Stimulated activated CD4-positive, alpha-beta T cell treated with anti-CD3 and anti-CD28 coated beads, Interleukin-4, amount 100 ng/mL, for 4 hours (primary cell): ENCODE results near the gene INKA2.
"Not testable (repeated sequence)": the region's sequence is repeated elsewhere in the genome, so short reads cannot be mapped to it uniquely, and the experiment has no call there.

ENCODE experiments used
- DNase-seq, 2 experiments: peaks; one replicate each; pipeline ENCODE4 v3.0.0-alpha.2; 2020

The INKA2 gene

DNA sequence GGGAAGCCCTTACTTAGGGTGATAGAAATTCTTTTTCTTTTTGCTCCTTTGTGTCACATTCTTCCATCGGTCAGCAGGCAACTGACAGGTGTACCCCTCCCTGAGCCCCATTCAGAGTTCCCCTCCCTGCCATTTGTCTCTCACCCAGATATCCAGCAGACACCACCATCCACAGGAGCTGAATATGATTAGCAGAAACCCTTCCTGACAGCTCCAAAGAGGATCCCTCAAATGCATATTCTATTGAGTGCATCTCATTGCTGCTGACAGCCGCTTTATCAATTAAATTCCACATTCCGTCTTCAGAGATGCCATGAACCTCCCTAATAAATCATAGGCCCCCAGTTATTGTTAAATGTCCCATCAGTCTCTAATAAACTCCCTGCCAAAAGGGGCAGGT is 10.4 kb upstream of the INKA2 start:
- no peak for DNase-seq

DNA sequence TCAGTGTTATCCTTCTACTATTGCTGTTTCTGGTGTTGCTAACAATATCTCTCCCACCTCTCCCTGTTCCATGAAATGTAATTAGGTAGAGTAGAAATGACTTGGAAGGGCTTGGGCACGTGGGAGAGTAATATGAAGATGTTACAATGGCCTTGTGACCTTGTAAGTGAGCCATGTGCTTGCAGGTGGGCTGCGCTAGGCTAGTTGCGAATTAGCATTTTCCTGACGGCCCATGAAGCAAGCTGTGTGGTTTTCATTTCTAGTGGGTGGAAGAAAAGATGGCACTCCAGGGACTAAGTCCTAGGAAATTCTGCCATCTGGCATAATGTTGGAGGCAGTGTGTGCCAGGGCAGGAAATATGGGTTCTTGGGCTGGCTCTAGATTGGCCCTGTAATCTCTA is 8.8 kb upstream of the INKA2 start:
- no peak for DNase-seq

DNA sequence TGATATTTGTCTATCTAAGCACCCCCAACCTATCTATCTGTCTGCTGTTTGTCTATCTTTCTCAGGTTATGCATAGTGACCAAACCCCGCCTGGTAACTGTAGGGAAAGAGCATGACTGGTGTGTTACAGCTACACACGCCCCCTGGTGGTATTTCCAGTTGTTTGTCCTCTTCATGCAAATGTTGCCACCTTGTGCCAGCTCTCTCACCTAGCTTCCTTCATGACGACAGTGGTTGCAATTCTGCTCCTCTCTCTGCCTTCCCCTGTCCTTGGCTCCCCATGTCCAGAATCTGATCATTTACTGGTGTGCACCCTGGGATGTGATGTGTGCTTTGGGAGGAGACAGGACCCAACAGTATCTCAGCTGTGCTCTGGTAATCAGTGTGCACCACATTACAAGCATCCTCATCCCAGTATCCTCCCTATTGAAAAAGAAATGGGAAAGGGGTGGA is 8.1 kb upstream of the INKA2 start:
- peak; percentile 45 to 51 for DNase-seq

DNA sequence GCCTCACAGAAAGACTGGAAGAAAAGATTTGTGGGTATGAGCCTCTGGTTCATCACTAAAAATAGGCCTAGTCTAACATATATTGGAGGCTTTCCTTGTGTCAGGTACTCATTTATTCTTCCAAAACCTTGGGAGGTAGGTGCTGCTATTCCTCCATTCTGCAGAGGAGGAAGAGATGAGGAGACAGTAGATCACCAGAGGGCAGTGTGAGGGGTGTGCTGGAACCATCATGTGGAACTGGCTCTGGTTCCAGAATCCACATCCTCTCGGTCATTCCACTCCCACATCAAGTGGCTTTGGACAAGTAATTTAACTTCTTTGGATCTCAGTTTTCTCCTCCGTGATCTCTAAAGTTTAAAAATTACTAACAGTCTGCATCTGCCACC is 7.4 kb upstream of the INKA2 start:
- DNase-seq, result no peak

DNA sequence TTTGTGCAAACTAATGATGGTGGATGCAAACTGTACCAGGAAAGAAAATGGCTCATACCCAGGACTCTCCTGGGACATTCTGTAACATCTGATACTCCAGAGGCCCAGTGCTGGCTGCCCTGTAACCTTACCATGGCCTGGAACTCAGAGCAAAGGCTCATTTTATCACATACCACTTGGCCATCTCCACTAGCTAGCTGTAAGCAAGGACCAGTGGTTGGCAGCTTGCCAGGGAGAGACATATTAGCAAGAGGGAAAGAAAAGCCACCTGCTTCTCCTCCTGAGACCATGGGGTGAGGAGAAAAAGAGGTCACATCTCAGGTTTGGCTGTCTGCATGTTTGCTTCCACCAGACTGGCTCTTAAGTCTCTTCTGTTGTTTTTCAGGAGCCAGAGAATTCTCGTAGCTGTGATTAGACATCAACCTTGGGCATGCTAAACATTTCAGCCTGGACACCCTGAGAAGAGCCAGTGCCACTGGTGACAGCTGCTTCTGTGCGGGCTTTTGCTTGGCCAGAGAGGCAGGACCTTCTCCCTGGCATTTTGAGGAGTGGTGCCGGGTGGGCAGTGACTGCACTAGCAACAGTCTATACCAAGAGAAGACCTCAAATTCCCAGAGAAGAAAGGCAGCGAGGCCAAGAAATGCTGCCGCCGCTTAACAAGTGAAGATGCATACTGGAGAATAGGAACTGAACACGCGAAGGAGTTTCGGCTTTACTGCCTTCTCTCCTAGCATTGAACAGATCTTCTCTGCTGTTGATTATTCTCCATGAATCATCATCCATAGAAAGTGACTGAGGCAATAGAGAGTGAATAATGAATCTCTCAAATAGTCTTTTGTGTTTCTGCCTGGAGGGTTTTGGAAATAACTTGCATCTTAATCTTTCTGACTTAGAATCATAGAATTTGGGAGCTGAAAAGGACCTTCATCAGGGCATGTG is 6.7 kb upstream of the INKA2 start:
- DNase-seq, result no peak

DNA sequence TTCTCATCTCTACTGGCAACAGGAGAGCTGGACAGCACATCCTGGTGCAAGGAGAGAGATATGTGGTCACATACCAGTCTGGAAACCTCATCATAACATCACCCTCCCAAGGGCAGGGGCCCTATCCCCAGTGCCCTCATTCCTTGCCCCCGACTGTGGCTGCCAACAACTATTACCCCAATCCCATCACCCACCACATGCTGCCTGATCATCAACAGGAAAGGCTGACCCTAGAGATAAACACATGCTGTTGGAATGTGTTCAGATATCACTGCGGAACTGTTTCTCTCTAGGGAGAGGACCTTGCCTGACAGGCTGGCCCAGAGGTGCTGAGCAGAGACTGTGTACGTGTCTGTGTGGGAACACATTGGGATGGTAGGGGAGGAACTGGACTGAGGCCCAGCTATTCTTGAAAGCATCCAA is 4.5 kb upstream of the INKA2 start:
- DNase-seq, result no peak

DNA sequence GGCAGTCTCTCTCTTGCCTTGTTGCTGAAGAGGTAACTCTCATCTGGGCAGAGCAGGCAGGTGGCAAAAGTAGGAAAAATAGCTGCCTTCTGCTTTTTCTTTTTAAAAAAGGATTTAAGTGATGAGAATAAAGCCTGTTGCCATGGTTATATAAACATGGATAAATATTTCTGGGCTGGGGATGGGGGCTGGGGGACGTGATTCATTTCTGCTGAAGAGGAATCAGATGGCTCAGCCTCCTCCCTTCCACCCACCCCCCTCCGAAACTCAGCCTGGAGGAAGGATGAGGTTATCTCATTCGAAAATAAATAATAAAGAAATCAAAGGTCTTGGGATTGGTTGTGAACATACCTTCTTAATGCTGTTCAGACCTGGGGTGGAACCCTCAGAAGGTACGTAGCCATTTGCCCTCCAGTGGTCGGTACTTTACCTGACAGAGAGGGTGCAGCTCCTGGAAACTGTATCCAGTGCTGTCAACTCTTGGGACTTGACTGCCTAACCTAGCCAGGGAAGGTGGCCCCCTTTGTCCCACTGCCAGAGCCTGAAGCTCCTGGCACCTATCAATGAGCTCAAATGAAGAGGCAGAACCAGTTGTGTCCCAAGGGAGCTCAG is 3.8 kb upstream of the INKA2 start:
- no peak for DNase-seq

DNA sequence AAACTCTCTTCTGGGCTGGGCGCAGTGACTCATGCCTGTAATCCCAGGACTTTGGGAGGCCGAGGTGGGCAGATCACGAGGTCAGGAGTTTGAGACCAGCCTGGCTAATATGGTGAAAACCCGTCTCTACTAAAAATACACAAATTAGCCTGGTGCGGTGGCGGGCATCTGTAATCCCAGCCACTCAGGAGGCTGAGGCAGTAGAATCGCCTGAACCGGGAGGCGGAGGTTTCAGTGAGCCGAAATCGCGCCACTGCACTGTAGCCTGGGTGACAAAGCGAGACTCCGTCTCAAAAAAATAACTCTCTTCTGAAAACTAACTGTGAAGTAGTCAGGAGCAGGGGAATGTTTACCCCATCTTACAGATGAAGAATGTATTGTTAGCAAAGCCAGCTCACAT is 3.1 kb upstream of the INKA2 start:
- not testable (repeated sequence) for DNase-seq

DNA sequence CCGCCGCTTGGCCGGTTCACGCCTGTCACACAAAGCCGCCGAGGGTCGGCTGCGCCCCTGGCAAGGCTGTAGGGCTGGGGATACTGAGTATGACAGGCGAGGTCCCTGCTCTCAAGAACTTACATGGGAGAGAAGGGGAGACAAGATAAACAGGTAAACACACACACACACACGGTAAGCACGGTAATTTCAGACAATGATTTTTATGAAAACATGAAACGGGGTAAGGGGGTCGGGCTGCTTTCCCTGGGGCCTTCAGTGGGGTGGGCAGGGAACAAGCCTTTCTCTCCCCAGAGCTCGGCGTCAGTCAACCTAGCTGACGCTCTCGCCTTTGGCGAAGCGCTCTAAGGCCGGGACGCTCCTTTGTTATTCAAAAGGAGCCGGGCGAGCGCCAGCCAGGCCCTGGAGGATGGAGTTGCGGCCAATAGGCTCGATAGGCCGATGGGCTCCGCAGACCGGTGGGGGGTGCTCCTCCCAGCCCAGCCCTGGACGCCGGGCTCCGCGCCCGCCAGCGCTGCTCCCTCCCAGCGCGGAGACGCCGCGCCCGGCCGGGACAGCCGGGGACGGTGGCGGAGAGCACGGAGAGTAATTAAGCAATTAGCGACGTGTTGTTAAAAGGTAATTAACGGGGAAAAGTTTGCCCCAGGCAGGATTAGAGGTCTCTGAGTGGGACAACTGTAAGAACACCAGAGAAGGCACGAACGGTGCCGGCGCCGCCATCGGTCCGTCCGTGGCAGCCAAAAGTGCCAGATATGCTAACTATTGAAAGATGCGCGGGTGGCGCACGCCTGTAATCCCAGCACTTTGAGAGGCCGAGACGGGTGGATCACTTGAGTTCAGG is 950 bp upstream of the INKA2 start:
- DNase-seq, result peak; percentile 3 to 8

DNA sequence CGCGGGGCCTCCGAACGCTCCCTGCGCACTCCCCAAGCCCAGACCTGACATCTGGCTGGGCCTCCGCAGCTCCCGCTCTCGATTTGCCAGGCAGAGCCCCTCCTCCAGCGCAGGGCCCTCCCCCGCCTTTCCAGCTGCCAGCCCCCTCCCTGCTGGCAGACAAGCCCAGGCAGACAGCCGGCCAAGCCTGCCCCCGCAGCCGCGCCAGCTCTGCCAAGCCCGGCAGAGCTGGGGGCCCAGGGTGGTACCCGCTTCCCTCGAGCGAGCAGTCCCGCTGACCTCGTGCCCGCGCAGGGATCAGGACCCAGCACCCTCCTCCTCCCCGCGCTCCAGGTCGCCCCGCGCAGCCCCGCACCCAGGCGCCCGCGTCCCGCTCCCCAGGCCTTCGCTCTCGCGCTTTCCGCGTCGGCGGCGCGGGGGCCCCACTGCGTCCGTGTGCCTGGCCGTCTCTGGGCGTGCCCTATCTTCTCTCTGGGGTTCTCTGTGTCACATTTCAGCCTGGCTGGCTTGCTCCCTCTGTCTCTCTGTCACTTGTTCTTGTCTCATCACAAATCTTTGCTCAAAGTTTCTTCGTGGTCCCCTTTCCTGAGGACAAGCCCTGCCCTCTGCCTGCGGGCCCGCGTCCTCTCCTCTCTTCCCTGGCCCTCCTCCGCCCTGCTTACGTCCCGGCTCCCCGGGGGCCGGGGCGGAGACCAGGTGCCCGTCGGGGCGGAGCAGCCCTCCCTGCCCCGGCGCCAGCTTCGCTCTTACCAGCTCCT is 580 bp downstream of the INKA2 start:
- peak; percentile 12 to 37 for DNase-seq

DNA sequence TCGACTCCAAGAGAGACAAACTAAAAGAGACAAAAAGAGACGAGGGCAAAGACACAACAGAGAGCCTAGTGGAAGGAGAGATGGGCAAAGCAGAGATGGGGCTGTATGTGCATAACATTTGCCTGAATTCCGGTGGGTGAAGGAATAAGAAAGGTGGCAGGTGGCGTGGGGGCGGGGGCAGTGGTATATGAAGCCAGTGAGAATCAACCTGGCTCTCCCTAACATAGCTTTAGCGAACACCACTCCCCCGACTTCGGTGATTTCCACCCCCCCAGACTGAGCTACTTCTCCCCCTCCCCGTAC is 1.1 kb downstream of the INKA2 start:
- no peak for DNase-seq

DNA sequence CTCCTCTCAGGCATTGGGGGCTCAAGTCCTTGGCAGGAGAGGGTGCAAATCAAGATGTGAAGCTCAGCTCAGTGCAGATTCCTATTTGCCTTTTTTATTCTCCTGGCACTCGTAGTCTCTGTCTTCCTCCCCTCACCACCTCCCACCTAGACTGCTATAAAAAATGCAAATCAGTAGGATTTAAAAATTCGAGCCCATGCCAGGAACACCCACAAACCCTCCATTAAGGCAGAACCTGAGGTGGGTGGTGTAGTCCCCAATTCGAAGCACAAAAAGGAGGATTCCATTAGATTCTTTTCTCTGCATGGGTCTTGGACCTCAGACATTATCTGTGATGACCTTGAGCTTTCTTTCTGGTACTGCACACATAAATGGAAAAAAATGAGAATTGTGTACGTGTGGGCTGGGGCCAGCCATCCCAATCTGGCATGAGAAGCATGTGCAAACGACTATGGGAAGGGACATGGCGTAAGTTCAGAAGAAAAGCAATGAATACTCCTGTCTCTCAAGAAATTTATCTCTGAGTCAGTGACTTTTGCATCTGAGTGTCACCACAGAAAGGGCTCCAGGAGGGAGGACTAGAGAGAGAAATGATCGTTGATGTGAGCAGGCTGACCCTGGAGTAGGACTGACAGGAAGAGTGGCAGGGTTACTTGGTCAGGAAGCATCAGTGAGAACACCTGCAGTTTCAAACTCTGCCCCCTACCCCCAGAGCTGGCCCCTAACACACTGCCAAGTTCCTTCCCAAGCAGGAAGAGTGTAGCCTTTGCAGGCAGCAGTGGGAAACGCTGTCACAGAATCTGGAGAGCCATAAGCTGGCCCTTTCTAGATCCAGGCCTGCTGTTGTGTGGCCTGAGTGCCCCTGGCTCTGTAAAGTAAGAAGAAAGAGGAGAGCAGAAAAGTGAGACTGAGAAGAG is 1.7 kb downstream of the INKA2 start:
- no peak for DNase-seq

DNA sequence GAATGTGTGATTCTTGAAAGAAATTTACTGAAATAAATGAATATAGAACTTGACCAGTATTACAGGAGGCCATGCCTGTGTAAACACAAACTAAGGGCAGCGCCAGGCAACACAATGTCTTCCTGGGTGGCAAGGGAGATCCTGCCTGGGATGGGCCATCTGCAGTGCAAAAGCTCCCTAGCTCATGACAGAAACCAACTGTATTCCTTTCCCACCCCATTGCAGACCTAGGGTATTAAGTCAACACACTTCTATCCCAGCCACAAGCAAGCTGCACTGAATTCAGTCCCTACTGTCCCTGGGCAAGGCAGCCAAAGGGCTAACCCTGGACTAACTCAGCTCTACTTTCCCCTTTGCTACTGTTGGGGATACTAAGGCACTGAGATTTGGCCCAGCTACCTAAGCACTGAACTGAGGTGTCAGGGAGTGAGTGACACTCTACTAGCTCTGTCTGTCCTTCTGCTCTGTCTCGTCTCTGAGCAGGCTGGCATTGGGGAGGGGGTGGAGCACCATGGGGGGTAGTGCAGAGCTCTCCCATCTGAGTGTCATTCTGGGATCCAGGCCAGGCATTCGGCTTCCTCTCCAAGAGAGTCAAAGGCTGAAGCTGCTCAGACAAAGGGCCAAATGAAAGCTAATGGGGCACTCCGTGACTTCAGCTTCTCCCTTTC is 2.5 kb downstream of the INKA2 start:
- no peak for DNase-seq

DNA sequence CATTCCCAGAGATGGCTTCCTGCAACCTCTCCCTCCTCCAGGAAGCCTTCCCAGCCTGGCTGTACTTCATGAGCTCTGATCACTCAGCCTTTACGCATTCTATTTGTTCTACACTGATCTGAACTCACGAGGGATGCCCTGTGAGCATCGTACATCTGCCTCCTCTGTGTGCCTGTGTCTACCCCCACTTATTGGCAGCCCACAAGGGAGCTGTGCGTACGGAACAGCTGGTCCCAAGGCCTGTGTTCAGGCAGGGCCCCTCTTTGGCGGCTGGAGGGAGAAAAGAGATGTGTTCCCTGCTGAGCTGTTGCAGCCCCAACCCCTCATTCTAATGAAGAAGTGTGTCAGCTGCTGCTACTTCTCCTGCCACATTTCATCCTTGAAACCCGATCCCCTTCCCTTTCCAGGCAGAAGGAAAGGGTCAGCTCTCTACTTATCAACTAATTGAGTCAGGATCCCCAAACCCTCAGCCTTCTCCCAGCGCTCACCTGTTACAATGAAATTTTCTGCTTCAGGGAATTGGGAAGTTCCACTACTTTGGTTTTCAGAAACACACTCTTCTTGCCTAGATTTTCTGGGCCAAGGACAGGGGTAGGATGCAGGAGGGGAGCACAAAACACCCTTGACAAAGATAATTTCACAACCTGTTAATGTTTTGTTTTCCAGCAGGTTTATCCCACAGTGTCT is 3.2 kb downstream of the INKA2 start:
- no peak for DNase-seq

DNA sequence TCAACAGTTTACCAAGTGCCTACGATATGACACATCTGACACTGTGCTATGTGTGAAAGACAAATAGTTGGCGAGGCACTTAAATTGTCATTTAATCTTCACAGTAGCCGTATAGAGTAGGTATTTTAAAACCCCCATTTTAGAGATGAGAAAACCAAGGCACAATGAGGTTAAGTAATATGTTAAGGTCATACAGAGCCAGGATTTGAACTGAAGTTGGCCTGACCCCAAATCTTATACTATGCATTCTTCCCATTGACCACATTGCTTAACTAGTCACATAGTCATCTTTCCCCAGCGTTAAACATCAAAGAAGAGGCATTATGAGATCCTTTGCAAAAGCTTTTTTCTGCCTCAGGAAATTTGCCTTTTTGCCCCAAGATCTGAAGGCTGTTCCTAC is 3.9 kb downstream of the INKA2 start:
- DNase-seq, result no peak

DNA sequence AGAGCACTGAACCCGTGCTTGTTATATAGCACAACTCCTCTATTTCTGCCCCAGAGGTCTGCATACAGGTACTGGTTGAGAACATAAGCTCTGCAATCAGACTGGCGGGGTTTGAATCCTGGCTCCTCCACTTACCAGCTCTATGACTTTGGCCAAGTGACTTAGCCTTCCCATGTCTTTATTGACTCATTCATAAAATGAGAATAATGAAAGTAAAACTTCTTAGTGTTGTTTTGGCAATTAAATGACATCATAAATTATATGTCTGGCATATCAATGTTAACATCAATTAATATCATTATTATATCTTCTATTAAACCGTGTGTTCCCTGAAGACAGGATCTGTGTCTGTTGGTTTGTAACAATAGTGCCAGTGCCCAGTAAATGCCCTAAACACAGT is 4.3 kb downstream of the INKA2 start:
- no peak for DNase-seq

DNA sequence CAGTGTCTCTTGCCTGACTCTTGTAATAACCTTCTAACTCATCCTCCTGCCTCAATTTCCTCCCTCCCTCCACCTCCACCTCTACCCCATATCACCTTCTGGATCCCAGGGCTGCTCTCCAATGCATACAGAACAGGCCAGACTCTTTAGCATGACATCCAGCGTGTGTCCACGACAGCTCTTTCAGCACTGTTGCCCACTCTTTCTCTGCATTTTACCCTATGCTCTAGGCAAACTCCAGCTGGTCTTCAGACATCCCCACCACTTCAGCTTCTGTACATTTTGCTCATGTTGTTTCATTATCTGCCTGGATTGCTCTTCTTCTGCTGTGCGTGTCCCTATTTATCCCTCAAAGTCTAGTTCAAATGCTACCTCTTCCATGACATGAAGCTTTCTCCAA is 4.8 kb downstream of the INKA2 start:
- no peak for DNase-seq

DNA sequence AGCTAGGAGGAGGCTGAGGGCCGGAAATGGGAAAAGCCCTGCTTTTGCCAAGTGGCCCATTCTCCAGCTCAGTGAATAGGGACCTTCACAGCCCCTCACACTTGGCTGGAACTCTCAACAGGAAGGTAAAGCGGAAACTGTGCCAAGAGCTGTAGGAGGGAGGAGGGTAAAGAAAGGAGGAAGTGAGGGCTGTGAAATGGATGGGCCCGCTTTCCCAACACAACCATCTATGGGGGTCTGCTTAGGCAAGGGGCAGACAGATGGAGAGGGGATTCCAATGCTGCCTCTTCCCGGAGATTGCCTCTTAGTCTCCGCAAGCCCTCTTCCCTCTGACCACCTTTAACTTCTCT is 5.2 kb downstream of the INKA2 start:
- no peak for DNase-seq

DNA sequence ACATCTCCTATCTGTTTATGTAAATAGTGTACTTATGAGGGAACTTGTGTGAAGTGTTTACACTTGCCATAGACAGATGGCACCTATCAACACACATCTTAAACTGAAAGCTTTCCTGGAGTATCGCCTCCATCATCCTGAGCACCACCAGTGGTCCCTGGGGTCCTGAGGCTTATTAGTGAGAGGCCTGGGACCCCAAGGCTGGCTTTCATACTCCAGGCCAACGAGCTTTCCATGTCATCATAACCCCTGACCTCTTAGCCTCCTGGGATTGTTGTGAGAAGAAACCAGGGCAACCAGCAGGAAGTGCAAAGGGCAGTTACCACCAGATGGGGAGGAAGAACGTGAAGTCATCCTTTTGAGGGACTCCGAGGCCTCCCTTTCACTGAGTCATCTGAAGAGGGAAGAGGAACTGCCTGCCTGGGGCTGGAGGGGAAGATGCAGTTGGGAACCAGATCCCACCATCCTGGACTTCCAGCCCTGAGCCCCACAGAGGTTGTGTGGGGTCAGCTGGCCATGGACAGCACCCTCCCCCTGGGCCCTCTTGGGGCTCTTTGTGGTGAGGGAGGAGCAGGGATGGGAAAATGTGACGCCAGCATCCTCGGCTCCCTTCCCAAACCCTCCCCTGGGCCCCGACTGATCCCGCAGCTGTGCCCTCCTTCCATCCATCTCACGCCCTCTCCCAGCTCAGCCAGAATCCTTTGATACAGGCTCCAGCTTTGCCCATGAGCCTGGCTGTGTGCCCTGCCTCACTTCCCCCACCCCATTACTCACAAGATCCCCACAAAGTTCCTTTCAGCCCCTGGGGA is 5.8 kb downstream of the INKA2 start:
- DNase-seq, result no peak

DNA sequence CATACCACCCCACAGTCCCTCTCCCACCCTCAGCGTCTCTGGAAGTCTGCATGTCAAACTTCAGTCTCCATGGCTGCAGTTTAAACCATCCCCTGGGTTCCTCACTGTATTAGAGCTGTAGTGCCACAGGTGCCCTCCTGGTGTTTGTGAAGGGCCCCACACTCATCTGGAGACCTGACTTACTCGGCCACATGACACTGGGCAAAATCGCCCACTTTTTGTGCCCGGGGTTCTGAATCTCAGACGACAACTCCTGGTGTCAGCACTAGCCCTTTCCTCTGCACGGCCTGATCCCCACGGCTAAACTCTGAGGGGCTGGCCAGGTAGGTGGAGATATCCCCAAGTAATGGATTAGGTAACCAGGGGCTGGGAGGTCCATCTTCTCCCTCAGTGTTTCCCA is 6.5 kb downstream of the INKA2 start:
- no peak for DNase-seq
